Nephron (organoid): Measurements from ENCODE around the gene JPT2.

Source experiments
- H3K27ac Mint-ChIP-seq, 3 experiments: 2 replicates each; pipeline ENCODE4 v1.8.0; 2020; ENCODE audit warnings: mixed read lengths in 3 of 3, mild to moderate bottlenecking in 2 of 3, moderate library complexity in 1 of 3
- H3K27me3 Mint-ChIP-seq: 2 replicates; pipeline ENCODE4 v1.8.0; 2021; ENCODE audit warnings: low read depth, mild to moderate bottlenecking, moderate library complexity, mixed read lengths
- H3K36me3 Mint-ChIP-seq: 2 replicates; pipeline ENCODE4 v1.8.0; 2020; ENCODE audit warnings: low read depth, mixed read lengths
- H3K4me1 Mint-ChIP-seq: 2 replicates; pipeline ENCODE4 v1.8.0; 2020; ENCODE audit warnings: mixed read lengths
- H3K4me3 Mint-ChIP-seq, 3 experiments: 2 replicates each; pipeline ENCODE4 v1.8.0; 2020; ENCODE audit warnings: mild to moderate bottlenecking in 3 of 3, mixed read lengths in 3 of 3, moderate library complexity in 2 of 3
- H3K9me3 Mint-ChIP-seq: 2 replicates; pipeline ENCODE4 v1.8.0; 2020; ENCODE audit warnings: mixed read lengths
- CTCF ChIP-seq, 3 experiments: fragments of 200-600 bp; sonication (generic); IDR thresholded peaks; one replicate each; pipeline ENCODE4 v1.5.0; 2021; ENCODE audit warnings: antibody characterized with exemption in 3 of 3; ENCODE audit not compliant: unreplicated experiment in 3 of 3

The JPT2 gene

DNA sequence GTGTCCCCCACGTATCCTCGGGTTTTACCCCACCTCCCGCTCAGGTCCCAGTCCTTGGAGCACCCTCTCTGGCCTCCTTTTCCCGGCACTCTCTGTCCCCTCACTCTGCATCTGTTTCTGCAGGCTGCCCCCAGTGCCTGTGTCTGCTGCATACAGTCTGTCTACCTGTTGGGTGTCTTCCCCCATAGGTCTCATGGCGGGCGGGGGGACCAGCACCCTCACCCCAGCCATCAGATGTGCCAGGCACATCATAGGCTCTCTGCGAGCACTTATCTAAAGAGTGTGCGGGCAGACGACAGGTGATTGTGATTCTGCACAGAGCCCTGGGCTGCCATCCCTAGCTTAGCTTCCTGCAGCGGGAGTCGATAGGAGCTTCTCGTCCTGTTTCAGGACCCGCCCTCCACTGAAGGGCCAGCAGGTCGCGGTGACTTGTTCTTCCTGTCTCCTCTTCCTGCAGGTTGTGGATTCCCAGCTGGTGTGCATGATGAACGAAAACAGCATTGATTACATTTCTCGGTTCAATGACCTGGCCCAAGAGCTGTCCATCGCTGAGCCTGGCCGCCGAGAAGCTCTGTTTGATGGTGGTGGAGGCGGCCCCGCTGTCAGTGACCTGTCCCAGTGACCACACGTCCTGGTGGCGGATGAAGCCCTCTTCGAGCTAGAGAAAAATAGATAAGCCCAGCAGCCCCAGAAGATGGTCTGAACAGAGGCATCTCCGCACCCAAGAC is 4.5 kb upstream of the JPT2 start:
- TF ChIP-seq CTCF (IDR thresholded peaks at IDR 0.05; ENCODE audit: unreplicated experiment in 3 of 3) = no peak
- peaks cover 60% of the 10 kb centered on the region for H3K36me3 Mint-ChIP-seq
- no peak overlapping the region for H3K4me3 Mint-ChIP-seq
- no peaks in the 10 kb centered on the region for H3K9me3 Mint-ChIP-seq
- H3K27me3 Mint-ChIP-seq = peaks cover 3% of the 10 kb centered on the region
- no peak overlapping the region for H3K27ac Mint-ChIP-seq
- peaks cover under 1% of the 10 kb centered on the region for H3K4me1 Mint-ChIP-seq

GRCh38 chr16:1674306-1674705 is 3.8 kb upstream of the JPT2 start:
- Mint-ChIP-seq H3K36me3 (peaks cover 57% of the 10 kb centered on the region), H3K27me3 (peaks cover 3% of the 10 kb centered on the region), H3K4me1 (peaks cover 7% of the 10 kb centered on the region), H3K27ac (no peak overlapping the region), H3K9me3 (no peaks in the 10 kb centered on the region), H3K4me3 (no peak overlapping the region)
- TF ChIP-seq CTCF (IDR thresholded peaks at IDR 0.05; ENCODE audit: unreplicated experiment in 3 of 3) = no peak

- Mint-ChIP-seq H3K27me3 (peaks cover 3% of the 10 kb centered on the region), H3K9me3 (no peaks in the 10 kb centered on the region), H3K4me3 (no peak overlapping the region), H3K4me1 (peaks cover 7% of the 10 kb centered on the region), H3K36me3 (peaks cover 53% of the 10 kb centered on the region), H3K27ac (no peak overlapping the region)
- no peak for TF ChIP-seq CTCF (IDR thresholded peaks at IDR 0.05; ENCODE audit: unreplicated experiment in 3 of 3)
Observed at GRCh38 chr16:1674751-1675664, 3.1 kb upstream of the JPT2 start.

DNA sequence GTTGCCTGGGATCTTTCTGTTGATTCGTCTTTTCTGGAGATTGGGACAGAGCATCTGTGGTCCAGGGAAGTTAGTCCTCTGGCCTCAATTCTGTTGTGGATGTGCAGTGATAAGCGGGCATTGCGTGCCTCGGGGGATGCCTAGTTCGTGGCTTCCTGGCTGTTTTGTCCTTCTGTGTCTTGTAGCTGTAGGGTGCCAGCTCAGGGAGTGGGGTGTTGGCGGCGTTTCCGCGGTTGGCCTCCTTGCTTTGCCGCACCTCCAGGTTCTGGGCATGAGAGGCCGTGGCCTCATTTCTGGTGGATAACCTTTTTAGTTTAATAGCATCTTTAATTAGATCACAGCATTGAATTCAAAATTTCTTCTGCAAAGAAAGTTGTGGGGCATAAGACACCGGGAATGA is 1.4 kb upstream of the JPT2 start:
- no peak for TF ChIP-seq CTCF (IDR thresholded peaks at IDR 0.05; ENCODE audit: unreplicated experiment in 3 of 3)
- H3K27ac Mint-ChIP-seq = no peak overlapping the region
- peaks cover 3% of the 10 kb centered on the region for H3K27me3 Mint-ChIP-seq
- peaks cover 7% of the 10 kb centered on the region for H3K4me1 Mint-ChIP-seq
- peak overlapping the region; percentile 81 to 86 (median 82) for H3K4me3 Mint-ChIP-seq
- peaks cover 49% of the 10 kb centered on the region for H3K36me3 Mint-ChIP-seq
- no peaks in the 10 kb centered on the region for H3K9me3 Mint-ChIP-seq

DNA sequence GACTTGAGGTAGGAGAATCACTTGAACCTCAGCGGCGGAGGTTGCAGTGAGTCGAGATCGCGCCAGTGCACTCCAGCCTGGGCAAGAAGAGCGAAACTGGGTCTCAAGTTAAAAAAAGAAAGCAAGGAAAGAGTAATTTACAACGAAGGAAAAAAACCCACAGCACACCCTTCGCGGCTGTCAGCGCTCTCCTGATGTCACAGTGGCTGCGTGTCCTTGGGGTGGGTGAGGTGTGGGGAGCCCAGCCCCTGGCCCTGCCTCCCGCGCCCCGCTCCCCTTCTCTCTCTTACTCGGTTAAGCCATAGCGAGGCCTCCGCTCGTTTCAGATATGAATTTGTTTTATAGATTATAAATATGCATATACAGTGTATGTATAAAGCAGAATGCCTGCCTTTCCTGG is 740 bp upstream of the JPT2 start:
- Mint-ChIP-seq H3K27ac (no peak overlapping the region), H3K4me1 (peaks cover 7% of the 10 kb centered on the region), H3K9me3 (no peaks in the 10 kb centered on the region), H3K36me3 (peaks cover 45% of the 10 kb centered on the region), H3K4me3 (peak overlapping the region; percentile 81 to 86 (median 82)), H3K27me3 (peaks cover 3% of the 10 kb centered on the region)
- TF ChIP-seq CTCF (IDR thresholded peaks at IDR 0.05; ENCODE audit: unreplicated experiment in 3 of 3) = no peak
